Globus pallidus (tissue), 1 donor: ENCODE data around the gene TIGD4.

Experiments
- DNase-seq: peaks from one replicate; pipeline ENCODE4 v3.0.0-alpha.2; 2015; ENCODE audit warnings: low spot score

Gene TIGD4

GRCh38 chr4:152719801-152720556, 59.6 kb downstream of the TIGD4 start:
- no peak for DNase-seq
